Activated CD4-positive, alpha-beta T cell treated with anti-CD3 and anti-CD28 coated beads for 36 hours (primary cell): ENCODE measurements around the gene CD8B2. TPM values are rescaled to one million over a fixed set of nuclear protein-coding genes. Genes with fewer than 3 reads are reported as not detected.
"Not testable (repeated sequence)": the region's sequence is repeated elsewhere in the genome, so short reads cannot be mapped to it uniquely, and the experiment has no call there.

Experiments used
- ATAC-seq: fragments of 200-7000 bp; cut with Tn5 transposase; one replicate; pipeline ENCODE4 v1.10.0; 2021; ENCODE audit warnings: mild to moderate bottlenecking, moderate library complexity
- CTCF ChIA-PET: fragments of 350-600 bp; sonication (Branson Sonifier 250); formaldehyde crosslinking; loops from one replicate; lab custom pipeline; 2021; ENCODE audit warnings: antibody characterized with exemption; lab: Charles Lee
- POLR2A ChIA-PET: fragments of 350-600 bp; sonication (Branson Sonifier 250); formaldehyde crosslinking; loops from one replicate; lab custom pipeline; 2021; ENCODE audit warnings: antibody characterized with exemption, inconsistent platforms; lab: Charles Lee
- DNase-seq: peaks from one replicate; pipeline ENCODE4 v3.0.0-alpha.2; 2020
- H3K27ac Mint-ChIP-seq: one replicate; pipeline ENCODE4 v1.8.0; 2021; ENCODE audit warnings: mixed read lengths
- H3K27me3 Mint-ChIP-seq: one replicate; pipeline ENCODE4 v1.8.0; 2021; ENCODE audit warnings: mixed read lengths
- H3K36me3 Mint-ChIP-seq: one replicate; pipeline ENCODE4 v1.8.0; 2021; ENCODE audit warnings: low read depth, mixed read lengths
- H3K4me1 Mint-ChIP-seq: one replicate; pipeline ENCODE4 v1.8.0; 2021; ENCODE audit warnings: mixed read lengths
- H3K4me3 Mint-ChIP-seq: one replicate; pipeline ENCODE4 v1.8.0; 2021; ENCODE audit warnings: mild to moderate bottlenecking, moderate library complexity, mixed read lengths
- H3K9me3 Mint-ChIP-seq: one replicate; pipeline ENCODE4 v1.8.0; 2021; ENCODE audit warnings: low read depth, mixed read lengths
- intact Hi-C, 2 experiments: fragments of 100-400 bp; cut with DNase I in 1 of 2; cut with micrococcal nuclease in 1 of 2; formaldehyde crosslinking; loops; one replicate each; pipeline versions ENCODE4 v1.14.2 to v1.15.1; 2022 to 2024; cut with DNase I, micrococcal nuclease
- total RNA-seq, 2 experiments: library from RNA; stranded (reverse); gene quantifications; one replicate each; pipeline ENCODE4 v1.2.3, GENCODE V29; 2021

CD8B2 gene
- under 1 TPM; 0.09 to 0.11 TPM for total RNA-seq

DNA sequence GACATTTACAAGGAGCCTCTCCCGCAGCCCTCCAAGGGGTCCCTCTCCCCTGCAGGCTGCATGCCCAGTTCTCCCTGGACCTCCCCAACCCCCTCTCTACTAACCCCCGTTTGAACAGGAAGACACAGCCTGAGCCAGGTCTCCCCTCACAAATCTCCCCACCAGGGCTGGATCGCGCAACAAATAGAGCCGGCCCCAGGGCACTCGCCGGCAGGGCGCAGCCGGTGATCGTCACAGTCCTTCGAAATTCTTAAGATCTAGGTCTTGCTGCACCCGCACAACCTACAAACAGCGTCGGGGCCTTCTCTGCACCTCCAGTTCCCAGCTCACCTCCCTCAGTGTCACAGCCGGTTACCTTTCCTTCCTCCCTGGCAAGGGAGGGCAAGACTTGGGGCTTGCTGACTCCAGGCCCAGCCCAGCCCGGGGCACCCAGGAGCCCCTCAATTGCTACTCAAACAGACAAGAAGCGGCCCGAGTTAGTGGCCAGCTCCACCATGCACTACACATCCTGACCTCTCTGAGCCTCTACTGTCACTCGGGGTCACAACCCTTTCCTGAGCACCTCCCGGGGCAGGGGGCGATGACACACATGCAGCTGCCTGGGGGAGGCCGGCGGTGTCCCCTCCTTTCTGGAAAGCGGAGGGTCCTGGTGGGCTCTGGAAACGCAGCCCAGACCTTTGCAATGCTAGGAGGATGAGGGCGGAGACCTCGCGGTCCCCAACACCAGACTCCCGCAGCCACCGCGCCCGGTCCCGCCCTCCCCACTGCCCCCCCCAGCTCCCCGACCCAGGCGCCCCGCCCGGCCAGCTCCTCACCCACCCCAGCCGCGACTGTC is at the start of gene CD8B2:
Gene CD8B2, plus strand, starts transcription at position 814 of the 835 bp plus-strand sequence. CDS start 63 bp downstream, outside the sequence.
- DNase-seq, H3K4me3 Mint-ChIP-seq, POLR2A ChIA-PET, CTCF ChIA-PET, H3K27ac Mint-ChIP-seq, intact Hi-C loops, H3K4me1 Mint-ChIP-seq, H3K36me3 Mint-ChIP-seq, H3K9me3 Mint-ChIP-seq: not testable (repeated sequence)
- peaks cover 10% of the 10 kb centered on the region for H3K27me3 Mint-ChIP-seq
- peak; percentile 51 for ATAC-seq

DNA sequence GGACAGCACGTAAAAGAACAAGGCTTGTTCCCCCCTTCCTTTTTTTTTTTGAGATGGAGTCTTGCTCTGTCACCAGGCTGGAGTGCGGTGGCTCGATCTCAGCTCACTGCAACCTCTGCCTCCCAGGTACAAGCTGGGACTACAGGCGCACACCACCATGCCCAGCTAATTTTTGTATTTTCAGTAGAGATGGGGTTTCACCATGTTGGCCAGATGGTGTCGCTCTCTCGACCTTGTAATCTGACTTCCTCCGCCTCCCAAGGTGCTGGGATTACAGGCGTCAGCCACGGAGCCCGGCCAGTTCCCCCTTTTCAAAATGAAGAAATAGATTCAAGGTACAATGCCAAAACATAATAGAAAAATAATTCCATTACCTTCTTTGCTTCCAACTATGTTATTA is 25.3 kb upstream of the CD8B2 start:
- intact Hi-C loops: loop anchor here (5.0 kb wide), 2 partner anchors 80 to 120 kb away; no protein-coding TSS in a partner anchor
- H3K27ac Mint-ChIP-seq, H3K9me3 Mint-ChIP-seq, H3K36me3 Mint-ChIP-seq, H3K4me1 Mint-ChIP-seq, POLR2A ChIA-PET, H3K27me3 Mint-ChIP-seq, H3K4me3 Mint-ChIP-seq: not testable (repeated sequence)
- ATAC-seq: peak; percentile 58
- peak; percentile 48 for DNase-seq
- CTCF ChIA-PET: interaction anchor here (0.7 to 1.1 kb wide), 3 partner anchors 74 to 120 kb away, joined by 3 to 5 read pairs (median 4); no protein-coding TSS in a partner anchor

DNA sequence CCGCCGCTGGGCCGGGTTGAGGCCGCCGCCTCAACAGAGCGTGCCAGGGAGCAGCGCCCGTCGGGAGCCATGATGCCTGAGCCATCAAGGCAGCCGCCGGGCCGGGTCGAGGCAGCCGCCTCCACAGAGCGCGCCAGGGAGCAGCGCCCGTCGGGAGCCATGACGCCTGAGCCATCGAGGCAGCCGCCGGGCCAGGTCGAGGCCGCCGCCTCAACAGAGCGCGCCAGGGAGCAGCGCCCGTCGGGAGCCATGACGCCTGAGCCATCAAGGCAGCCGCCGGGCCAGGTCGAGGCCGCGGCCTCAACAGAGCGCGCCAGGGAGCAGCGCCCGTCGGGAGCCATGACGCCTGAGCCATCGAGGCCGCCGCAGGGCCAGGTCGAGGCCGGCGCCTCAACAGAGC is 19.6 kb upstream of the CD8B2 start:
- H3K27ac Mint-ChIP-seq, H3K27me3 Mint-ChIP-seq, ATAC-seq, H3K4me1 Mint-ChIP-seq, DNase-seq, intact Hi-C loops, H3K4me3 Mint-ChIP-seq, H3K9me3 Mint-ChIP-seq, POLR2A ChIA-PET, CTCF ChIA-PET, H3K36me3 Mint-ChIP-seq: not testable (repeated sequence)

DNA sequence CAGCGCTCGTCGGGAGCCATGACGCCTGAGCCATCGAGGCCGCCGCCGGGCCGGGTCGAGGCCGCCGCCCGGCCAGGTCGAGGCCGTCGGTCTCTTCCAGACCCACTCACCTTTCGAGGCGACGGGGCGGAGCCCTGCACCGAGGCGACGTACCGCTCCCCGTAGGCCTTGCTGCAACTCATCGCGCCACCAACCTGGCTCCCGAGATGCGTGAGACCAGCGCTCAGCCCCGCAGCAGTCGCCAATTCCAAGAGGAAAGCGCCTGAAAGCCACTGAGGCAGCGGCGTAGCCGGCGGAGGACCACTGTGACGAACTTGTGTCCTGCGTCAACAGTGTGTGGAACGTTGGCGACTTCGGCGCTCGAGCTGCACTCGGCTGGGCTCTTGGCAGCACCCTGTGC is 19.1 kb upstream of the CD8B2 start, which contains the start of gene RGPD3:
Gene RGPD3, minus strand, starts transcription at position 307 of the 400 bp plus-strand sequence. Its CDS starts 125 bp downstream, at position 182.
- H3K27me3 Mint-ChIP-seq, POLR2A ChIA-PET, ATAC-seq, CTCF ChIA-PET, H3K4me3 Mint-ChIP-seq, intact Hi-C loops, DNase-seq, H3K9me3 Mint-ChIP-seq, H3K4me1 Mint-ChIP-seq, H3K27ac Mint-ChIP-seq, H3K36me3 Mint-ChIP-seq: not testable (repeated sequence)

DNA sequence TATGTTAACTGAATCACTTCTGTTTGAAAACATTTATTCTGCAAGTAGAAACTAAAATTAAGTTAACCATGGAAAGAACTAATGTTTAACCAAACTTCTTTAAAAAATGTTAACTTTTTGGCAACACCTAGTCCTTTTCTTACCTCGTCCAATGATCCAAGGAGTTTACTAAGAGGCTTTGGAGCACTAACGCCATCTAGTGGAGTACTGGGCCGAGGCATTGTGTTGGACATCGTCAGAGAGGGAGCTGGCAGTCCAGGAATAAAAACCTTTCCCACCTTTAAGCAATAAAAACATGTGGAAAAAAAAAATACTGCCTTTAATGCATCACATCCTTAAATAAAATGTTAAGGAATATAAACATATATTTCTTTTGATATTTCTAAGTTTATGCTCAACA is 16.5 kb upstream of the CD8B2 start:
- intact Hi-C loops, H3K4me1 Mint-ChIP-seq, CTCF ChIA-PET: not testable (repeated sequence)

DNA sequence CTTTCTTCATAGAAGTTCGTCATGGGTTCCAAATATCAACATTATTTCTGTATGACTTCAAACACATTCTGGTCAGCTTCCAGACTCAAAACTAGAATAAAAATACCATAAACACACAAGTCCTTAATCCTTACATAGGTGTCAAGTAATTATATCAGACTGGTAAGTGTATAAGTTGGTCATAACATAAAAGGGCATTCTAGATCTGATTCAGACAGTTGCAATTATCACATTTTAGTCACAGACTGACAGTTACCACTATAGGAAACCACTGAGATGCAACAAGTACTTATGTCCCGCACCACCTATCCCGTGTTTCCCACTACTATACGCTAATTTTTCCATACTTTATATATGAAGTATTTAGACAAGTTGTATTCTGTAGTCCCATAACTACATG is 9.5 kb upstream of the CD8B2 start:
- CTCF ChIA-PET, DNase-seq, H3K36me3 Mint-ChIP-seq, H3K4me3 Mint-ChIP-seq, H3K27me3 Mint-ChIP-seq, intact Hi-C loops, H3K9me3 Mint-ChIP-seq, H3K4me1 Mint-ChIP-seq, POLR2A ChIA-PET, H3K27ac Mint-ChIP-seq: not testable (repeated sequence)
- peak; percentile 39 for ATAC-seq

More for the DNA sequence above, 16.5 kb upstream of the CD8B2 start:
- H3K27ac Mint-ChIP-seq, H3K9me3 Mint-ChIP-seq, H3K4me3 Mint-ChIP-seq, H3K36me3 Mint-ChIP-seq, POLR2A ChIA-PET, H3K27me3 Mint-ChIP-seq: not testable (repeated sequence)
- ATAC-seq (peak; percentile 74), DNase-seq (peak; percentile 73)

DNA sequence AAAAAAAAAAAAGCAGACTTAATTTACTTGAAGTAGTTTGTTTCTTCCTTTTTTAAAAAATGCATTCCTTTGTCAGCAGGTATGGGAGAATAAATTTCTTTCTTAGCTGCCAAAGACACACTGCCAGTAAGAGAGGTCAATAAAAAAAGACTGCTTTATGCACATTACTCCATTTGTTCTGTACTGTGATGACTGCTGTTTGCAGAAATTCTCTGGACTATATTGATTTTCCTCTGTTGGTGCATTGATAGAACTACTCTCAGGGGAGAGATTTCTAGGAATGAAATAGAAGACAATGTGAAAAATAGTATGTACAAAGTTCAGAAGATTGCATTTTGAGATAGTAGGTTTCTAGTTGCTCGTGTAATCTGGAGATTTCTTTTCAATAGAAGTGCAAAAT is 7.6 kb upstream of the CD8B2 start:
- CTCF ChIA-PET, H3K27ac Mint-ChIP-seq, H3K27me3 Mint-ChIP-seq, H3K36me3 Mint-ChIP-seq, POLR2A ChIA-PET, intact Hi-C loops, H3K9me3 Mint-ChIP-seq, H3K4me3 Mint-ChIP-seq, H3K4me1 Mint-ChIP-seq, DNase-seq, ATAC-seq: not testable (repeated sequence)

DNA sequence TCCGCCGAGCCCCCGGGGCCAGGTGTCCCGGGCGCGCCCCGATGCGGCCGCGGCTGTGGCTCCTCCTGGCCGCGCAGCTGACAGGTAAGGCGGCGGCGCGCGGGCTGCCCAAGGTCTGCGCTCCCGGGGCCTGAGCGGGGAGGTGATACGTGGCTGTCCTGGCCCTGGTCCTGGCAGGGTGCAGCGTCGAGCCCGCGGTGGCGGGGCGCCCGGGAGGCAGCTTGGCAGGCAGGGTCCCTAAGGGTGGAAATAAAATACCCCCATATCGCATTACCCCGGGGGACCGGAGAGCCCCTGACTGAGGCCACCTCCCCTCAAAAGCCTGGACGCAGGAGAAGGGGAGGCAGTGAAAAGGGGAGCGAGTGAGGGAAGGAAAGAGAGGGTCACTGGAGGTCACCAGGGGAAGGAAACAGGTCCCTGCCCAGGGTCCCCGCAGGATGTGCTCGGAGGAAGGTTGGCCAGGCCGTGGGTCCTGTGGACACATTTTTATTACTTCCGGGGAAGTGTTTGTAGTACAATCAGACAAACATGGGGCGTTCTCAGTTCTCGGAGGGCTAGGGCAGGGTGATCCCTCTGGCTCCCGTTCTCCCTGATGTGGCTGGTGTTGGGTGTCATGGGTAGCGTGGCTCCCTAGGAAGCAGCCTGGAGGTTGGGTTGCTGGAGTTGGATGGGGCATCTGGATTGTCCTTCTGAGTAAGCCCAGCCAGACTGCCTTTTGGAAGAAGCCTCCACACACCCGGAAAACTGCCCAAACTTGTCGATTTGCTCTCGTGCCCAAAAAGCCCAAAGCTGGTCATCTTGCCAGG is 425 bp downstream of the CD8B2 start:
- peaks cover 10% of the 10 kb centered on the region for H3K27me3 Mint-ChIP-seq
- POLR2A ChIA-PET, intact Hi-C loops, H3K36me3 Mint-ChIP-seq, H3K4me3 Mint-ChIP-seq, CTCF ChIA-PET, H3K9me3 Mint-ChIP-seq, H3K27ac Mint-ChIP-seq, H3K4me1 Mint-ChIP-seq: not testable (repeated sequence)
- peak; percentile 12 for ATAC-seq
- DNase-seq: peak; percentile 9

DNA sequence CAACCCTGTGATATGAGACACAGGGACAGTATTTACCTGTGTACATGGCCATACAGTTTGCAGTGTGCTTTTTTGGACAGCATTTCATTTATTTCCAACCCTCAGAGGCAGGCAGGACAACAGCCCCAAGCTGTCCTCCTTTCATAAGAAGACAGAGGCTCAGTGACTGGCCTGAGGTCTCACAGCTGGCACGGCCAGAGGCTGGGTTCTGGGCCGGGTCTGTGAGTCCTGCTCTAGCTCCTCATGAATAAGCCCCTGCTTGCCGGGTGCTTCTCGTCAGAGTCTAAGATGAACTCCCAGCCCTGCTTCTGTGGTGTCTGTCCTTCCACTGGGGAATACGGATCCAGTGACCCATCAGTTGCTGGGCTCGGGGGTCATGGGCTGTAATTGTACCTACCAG is 2.5 kb downstream of the CD8B2 start:
- H3K4me1 Mint-ChIP-seq, H3K36me3 Mint-ChIP-seq, H3K9me3 Mint-ChIP-seq, DNase-seq, intact Hi-C loops, H3K27ac Mint-ChIP-seq, H3K4me3 Mint-ChIP-seq, POLR2A ChIA-PET, CTCF ChIA-PET, ATAC-seq: not testable (repeated sequence)
- H3K27me3 Mint-ChIP-seq: peaks cover 10% of the 10 kb centered on the region

DNA sequence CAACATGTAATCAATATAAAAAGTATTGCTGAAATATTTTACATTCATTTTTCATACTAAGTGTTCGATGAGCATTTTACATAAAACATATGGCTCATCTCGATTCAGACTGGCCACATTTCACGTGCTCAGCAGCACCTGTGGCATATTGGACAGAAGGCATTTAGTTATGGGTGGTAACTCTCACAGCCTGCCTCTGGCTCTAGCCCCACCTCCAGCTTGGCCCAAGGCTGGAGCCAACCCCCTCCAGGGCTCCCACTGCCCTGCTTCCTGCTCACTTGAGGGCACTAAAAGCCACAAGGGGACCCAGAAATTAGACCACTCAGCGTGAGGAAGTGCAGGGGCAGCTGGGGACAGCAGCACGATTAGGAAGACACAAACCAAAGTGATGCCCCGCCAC is 5.2 kb downstream of the CD8B2 start:
- ATAC-seq, intact Hi-C loops, H3K36me3 Mint-ChIP-seq: not testable (repeated sequence)

DNA sequence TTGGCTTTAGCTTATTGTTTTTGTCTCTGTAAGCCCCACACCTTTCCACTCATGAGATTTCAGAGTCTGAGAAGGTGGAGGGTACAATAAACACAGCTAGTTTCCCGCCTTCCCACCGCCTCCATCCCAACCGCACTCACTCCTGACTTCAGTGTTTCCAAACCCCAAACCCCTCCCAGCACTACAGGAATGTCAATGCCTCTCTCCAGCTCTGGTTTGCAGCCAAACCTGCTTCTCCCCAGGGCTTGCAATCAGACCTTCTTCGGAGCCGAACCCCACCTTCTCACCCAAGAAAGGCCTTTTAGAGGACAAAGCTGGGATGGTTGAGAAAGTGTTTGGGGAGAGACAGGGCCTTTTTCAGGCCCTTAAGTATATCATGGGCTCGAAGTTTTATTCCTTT is 5.7 kb downstream of the CD8B2 start:
- ATAC-seq, H3K27me3 Mint-ChIP-seq, H3K27ac Mint-ChIP-seq, CTCF ChIA-PET, H3K36me3 Mint-ChIP-seq, H3K4me1 Mint-ChIP-seq, intact Hi-C loops, DNase-seq, POLR2A ChIA-PET, H3K9me3 Mint-ChIP-seq, H3K4me3 Mint-ChIP-seq: not testable (repeated sequence)

More for the DNA sequence above, 5.2 kb downstream of the CD8B2 start:
- H3K27me3 Mint-ChIP-seq, POLR2A ChIA-PET, DNase-seq, H3K4me3 Mint-ChIP-seq, H3K27ac Mint-ChIP-seq, CTCF ChIA-PET, H3K4me1 Mint-ChIP-seq, H3K9me3 Mint-ChIP-seq: not testable (repeated sequence)
